ENCODE data around the gene EEF1A2. TPM values are rescaled to one million over a fixed set of nuclear protein-coding genes. Genes with fewer than 3 reads are reported as not detected.

Gene EEF1A2
- total RNA-seq, 2 donors from 2014 or later = 21.0 to 23.1 TPM

DNA sequence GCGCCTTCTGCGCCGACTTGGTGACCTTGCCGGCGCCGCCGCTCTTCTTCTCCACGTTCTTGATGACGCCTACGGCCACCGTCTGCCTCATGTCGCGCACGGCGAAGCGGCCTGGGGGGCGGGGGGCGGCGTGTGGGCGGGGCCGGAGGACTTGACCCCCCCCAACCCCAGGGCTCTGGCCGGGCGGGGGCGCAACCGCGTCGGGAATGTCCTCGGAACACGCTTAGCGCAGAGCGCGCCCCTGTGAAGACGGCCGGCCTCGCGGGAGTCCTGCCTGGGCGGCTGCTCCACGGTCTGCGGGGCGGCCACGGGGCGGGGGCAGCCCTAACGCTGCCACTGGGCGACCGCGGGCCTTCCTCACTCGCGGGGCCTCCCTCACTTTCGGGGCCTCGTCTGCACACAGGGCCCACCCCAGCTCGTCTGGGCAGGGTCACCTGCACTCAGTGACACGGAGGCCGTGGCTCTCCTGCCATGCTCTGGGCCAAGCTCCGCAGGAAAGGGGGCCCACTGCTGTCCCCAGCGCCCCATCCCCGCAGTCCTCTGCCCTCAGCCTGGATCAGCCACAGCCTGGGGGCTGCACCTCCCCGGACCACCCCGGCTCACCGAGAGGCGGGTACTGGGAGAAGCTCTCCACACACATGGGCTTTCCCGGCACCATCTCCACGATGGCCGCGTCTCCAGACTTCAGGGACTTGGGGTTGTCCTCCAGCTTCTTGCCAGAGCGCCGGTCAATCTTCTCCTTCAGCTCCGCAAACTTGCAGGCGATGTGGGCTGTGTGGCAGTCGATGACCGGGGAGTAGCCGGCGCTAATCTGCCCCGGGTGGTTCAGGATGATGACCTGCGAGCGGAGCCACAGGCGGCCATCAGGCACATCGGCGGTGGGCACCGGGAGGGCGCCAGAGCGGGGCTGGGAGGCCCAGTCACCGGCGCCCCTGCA lies 10.3 kb downstream of the EEF1A2 start:
- no peak for ATAC-seq
- intact Hi-C loops (cut with DNase I) = no loop called here
- TF ChIP-seq POLR2A (IDR thresholded peaks at IDR 0.05) (no peak), CTCF (IDR thresholded peaks at IDR 0.05) (no peak)
- Histone ChIP-seq H3K27me3 (peaks cover 0 to 4% of the 10 kb centered on the region in 2 donors), H3K36me3 (replicated peaks in 1 of 2; ENCODE audit: insufficient read depth in 1 of 2, low read depth in 2 of 2) (no peaks in the 10 kb centered on the region), H3K27ac (no peak overlapping the region), H3K9me3 (no peaks in the 10 kb centered on the region), H3K4me1 (no peaks in the 10 kb centered on the region), H3K4me3 (no peak overlapping the region)
- no peak for DNase-seq
- 11 to 24% methylated on average over 13 to 81 of the region's 83 CpGs for WGBS, 2 donors

- ATAC-seq = no peak
- Histone ChIP-seq H3K4me1 (peaks cover 7% of the 10 kb centered on the region), H3K27ac (no peak overlapping the region), H3K27me3 (peaks cover 0 to 4% of the 10 kb centered on the region in 2 donors), H3K4me3 (no peak overlapping the region), H3K36me3 (replicated peaks in 1 of 2; ENCODE audit: insufficient read depth in 1 of 2, low read depth in 2 of 2) (no peaks in the 10 kb centered on the region), H3K9me3 (no peaks in the 10 kb centered on the region)
- intact Hi-C loops (cut with DNase I) = no loop called here
- WGBS, 2 donors = 12% methylated on average over 24 of the region's 40 CpGs; no CpG with 5 or more reads in 1 of the 2 donors
- no peak for DNase-seq
- TF ChIP-seq CTCF (IDR thresholded peaks at IDR 0.05) = no peak
- TF ChIP-seq POLR2A (IDR thresholded peaks at IDR 0.05) = no peak
Observed at GRCh38 chr20:63487781-63488241, 11.1 kb downstream of the EEF1A2 start.

- ATAC-seq = no peak
- TF ChIP-seq POLR2A (IDR thresholded peaks at IDR 0.05) = no peak
- no peak for TF ChIP-seq CTCF (IDR thresholded peaks at IDR 0.05)
- 40 to 44% methylated on average over 3 to 14 of the region's 14 CpGs for WGBS, 2 donors
- no peak overlapping the region for H3K27ac ChIP-seq
- DNase-seq = no peak
- peaks cover 0 to 4% of the 10 kb centered on the region in 2 donors for H3K27me3 ChIP-seq
- peaks cover 11% of the 10 kb centered on the region for H3K4me1 ChIP-seq
- intact Hi-C loops (cut with DNase I) = no loop called here
- H3K4me3 ChIP-seq = no peak overlapping the region
- no peaks in the 10 kb centered on the region for H3K9me3 ChIP-seq
- no peaks in the 10 kb centered on the region for H3K36me3 ChIP-seq (replicated peaks in 1 of 2; ENCODE audit: insufficient read depth in 1 of 2, low read depth in 2 of 2)
Observed at GRCh38 chr20:63487116-63487764, 11.6 kb downstream of the EEF1A2 start.

DNA sequence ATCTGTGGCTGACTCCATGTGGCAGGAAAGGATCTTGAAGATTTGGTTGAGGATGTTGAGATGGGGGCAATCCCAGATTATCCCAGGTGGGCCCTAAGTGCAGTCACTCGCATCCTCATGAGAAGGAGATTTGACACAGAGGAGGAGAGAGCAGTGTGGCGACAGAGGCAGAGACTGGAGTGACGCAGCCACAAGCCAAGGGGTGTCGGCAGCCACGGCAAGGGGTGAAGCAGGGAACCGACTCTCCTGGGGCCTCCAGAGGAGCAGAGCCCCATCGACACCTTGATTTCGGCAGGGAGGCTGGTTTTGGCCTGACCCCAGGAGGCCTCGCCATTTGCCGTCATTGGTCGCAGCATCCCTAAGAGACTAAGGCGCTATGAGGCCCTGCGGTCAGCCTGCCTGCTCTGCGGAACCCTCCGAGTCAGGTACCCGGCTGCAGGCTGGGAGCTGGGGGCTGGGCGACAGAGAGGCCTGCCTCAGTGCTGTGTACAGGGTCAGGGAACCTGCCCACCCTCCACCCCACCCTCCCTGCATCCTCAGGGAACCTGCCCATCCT lies 12.5 kb downstream of the EEF1A2 start:
- no peak for DNase-seq
- TF ChIP-seq POLR2A (IDR thresholded peaks at IDR 0.05) (no peak), CTCF (IDR thresholded peaks at IDR 0.05) (no peak)
- H3K4me3 ChIP-seq = no peak overlapping the region
- H3K27me3 ChIP-seq = peaks cover 0 to 4% of the 10 kb centered on the region in 2 donors
- H3K36me3 ChIP-seq (replicated peaks in 1 of 2; ENCODE audit: insufficient read depth in 1 of 2, low read depth in 2 of 2) = no peaks in the 10 kb centered on the region
- no peak for ATAC-seq
- intact Hi-C loops (cut with DNase I) = no loop called here
- no peak overlapping the region for H3K27ac ChIP-seq
- H3K4me1 ChIP-seq = peaks cover 11% of the 10 kb centered on the region
- H3K9me3 ChIP-seq = no peaks in the 10 kb centered on the region
- 90 to 91% methylated on average over 13 to 15 of the region's 17 CpGs for WGBS, 2 donors
